Activated CD4-positive, alpha-beta T cell treated with anti-CD3 and anti-CD28 coated beads, Interleukin-10, Interleukin-2, amounts not matched to agents 100 ng/mL and 50 ng/mL, durations not matched to agents 16 hours and 8 hours (primary cell): ENCODE measurements around the gene CATSPER3.

Source experiments
- DNase-seq: peaks from one replicate; pipeline ENCODE4 v3.0.0-alpha.2; 2020

Gene CATSPER3

DNA sequence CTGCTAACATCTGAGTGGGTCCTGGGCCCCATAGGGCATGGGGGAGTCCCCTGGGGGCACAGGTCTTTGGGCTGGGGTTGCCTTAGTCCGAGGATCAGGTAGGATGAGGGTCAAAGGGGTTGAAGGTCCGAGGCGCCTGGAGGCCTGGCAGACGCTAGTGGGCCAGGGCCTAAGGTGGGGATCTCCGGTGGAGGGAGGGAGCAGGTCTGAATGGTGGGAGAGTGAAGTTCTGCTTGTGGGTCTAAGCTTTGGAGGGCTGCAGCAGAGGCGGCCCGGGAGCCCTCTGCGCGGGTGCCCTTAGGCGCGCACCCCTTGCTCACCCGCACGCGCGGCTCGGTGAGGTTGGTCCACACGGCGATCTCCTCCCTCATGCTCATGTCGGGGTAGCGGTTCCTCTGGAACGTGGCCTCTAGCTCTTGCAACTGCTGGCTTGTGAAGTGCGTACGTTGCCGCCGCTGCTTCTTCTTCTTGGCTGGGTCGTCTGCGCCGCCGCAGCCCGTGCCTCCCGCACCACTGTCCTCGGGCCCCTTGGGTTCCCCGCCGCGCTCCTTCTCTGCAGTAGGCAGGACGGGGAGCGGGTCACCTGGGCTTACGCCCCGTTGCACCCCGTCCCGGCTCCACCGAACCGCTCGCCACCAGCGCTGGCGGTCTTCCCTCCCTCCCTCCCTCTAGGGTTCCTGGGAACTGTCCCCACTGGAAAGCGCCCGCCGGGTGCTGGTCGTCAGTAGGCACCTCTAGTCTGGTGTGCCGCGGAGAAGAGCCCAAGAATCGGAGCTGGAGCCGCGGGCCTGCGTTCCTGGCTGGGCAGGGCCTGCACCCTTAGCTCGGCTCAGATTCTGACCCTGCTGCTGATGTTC, 63.5 kb downstream of the CATSPER3 start:
- no peak for DNase-seq

DNA sequence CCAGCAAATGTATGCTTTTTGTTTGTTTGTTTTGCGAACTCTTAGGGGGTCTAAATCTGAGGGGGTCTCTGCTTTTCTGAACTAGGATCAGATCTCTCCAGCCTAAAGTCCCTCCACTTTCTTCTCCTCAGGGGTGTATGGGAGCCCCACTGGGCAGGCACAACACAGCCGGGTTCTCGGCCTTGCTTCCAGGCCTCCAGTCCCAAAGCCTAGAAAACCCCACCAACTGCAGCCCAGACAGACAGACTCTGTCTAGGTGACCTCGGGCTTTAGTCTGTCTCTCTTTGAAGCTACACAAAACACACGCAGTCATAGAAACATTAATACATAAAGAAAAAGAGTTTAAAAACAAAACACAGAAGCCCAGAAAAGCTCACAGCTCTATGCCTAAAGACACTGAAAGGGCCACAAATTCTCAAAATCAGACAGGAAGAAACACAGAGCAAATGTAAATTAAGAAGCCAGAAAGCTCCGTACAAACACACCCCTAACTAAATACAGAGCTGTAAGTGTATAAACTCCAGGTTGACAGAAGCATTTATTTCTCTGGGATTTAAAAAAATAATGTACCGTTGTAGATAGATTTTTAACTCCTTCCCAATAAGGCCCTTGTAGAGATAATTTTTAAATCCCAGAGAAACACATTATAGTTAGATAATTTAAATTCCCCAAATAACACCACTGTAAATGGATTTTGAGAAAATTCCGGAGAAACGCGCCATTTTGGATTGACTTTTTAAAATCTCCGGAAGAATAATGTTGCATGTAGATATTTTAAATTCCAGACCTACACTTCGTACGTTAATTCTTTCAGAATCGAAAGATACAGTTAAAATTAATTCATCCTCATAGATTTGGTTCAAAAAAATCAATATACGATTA, 64.3 kb downstream of the CATSPER3 start:
- DNase-seq, result no peak

DNA sequence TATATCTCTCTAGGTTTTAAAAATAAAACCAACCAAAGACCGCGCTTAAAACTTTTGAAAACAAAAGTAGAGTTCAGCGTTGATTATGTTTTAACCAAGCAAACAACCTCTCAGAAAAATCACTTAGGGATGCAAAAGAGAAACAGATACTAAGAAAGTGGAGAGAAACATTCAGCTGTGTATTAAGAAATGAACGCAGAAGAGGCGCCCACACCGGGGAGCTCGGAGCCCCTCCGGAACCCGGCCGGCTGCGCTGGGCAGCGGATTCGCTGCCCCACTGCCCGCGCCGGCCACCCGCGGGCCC, 64.9 kb downstream of the CATSPER3 start:
- no peak for DNase-seq

DNA sequence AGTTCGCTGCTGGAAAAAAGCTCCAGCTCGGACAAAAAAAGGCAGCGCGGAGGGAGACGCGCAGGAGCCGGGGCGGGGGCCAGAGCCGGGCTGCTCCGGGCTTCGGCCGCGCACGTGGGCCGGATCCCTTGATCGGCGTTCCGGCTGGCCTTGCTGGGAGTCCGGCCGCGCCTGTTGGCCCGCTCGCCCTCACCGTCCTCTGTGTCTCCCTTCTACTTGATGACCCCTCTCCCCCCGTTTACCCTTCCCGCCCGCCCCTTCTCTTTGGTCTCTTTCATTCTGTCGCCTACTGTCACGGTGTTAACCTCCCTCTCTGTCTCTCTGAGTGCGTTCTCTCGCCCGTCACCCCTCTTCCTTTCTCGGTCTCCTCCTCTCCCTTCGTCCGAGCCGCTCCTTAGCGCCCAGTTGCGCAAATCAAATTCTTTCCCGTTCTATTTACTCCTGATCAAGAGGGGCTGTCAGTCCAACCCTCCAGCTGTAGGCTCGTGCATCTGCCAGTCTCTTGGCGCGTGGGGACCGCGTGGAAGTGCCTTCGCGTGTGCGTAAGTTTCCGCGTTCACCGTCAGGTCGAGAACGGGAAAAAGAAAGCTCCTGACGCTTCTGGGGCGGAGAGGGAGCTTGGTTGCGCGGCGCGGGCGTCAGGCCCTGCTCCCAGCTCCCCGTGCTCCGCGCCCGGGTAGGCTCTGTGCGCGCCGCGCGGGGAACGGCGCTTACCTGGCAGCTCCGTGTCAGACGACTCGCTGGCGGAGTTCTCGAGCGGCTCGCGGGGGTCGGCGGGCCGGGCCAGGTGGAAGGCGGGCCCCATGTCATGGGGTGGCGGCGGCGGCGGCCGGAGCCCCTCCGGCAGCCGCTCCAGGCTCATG, 65.5 kb downstream of the CATSPER3 start:
- DNase-seq, result no peak

DNA sequence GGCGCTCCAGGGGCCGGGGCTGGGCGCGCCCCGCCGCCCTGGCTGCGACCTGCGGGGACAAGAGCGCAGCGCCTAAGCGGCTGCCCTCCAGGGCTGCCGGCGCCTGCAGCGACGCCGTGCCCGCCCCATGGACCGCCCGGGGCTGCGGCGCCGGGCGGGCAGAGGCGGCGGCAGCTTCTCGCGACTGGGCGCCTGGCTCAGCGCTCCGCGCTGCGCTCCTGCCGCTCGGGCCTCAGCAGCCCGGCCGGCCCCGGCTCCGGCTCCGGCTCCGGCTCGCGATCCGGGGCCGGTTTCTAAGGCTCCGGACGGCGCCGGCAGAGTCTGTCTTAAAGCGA, 66.2 kb downstream of the CATSPER3 start, which contains the start of gene PITX1:
Gene PITX1 (minus strand): TSS at position 328 of the 335 bp plus-strand sequence. CDS start 347 bp downstream, outside the sequence.
- no peak for DNase-seq

DNA sequence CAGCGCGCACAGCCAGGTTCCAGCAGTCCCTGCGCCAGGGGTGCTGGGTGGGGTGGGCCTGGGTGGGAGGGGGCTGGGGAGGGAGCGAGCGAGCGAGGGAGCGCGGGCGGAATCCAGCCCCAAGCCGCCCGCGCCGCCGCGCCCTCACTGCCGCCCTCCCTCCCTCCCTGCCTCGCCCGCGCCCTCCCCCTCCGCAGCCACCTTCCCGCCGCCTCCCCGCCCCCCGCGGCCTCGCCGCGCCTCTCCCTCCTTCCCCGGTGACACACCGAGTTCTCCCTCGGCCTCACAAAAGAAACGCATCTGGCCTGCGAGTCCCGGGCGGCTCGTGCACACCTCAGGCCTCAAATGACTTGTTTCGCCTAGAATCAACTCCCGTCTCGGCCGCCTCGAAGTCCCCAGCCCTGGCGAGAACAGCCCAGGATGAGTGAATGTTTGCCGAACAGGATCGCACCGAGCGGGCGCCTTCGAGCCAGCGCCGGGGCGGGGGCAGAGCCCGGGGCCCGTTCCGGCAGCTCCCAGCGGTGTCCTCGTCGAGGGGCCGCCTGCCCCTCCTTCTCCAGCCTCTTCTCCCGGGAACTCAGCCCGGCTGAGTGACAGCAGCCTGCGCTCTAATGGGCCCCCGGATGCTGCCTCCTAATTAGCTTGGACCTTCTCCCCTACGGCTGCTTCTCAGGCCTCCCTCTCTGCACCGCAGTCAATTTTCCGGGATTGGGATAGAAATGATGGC, 66.7 kb downstream of the CATSPER3 start:
- DNase-seq, result peak; percentile 23

DNA sequence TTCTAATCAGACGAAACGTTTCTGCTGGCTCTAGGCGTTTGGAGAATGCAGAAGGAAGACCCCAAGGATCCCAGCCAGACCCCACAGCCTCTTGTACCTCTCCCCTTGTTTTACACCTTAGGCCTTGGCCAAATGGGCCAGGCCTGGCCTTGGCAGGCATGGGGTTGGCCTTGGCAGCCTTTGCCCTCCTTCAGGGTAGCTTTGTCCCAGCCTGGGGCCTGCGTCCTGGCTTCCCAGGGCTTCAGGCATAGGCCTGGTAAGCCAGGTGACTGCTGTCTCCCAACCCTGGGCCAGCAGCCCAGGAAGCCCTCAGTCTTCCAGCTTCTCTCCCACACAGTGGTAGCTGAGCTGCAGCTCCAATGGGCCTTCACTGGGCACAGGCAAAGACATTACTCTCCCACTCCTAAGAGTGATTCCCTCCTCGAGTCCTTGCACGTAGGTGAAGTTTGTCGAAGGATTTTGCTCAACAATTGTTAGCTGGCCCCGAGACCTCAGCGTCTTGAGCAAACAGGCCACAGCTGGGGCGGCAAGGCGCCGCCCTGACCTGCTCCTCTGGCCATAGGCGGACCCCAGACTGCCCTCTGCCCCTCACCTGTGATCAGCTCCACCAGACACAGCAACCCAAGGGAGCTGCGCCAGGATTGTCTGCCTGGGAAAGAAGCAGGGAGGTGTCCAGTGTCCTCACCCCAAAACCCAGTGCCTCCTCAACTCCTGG, 67.4 kb downstream of the CATSPER3 start:
- no peak for DNase-seq

DNA sequence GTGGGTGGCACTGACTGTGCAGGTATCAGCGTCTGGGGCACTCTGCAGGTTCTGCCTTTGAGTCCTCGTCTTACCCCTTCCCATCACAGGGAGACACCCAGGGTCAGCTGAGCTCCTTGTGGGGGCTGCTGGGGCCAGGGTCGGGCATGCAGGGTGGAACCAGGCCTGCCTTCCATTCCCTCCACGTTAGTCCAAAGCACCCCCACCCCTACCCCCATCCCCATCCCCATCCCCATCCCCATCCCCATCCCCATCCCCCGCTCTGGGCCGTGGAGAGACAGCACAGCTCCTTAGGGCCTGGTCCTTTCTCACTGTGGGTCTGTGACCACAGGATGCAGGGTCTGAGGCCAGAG, 67.9 kb downstream of the CATSPER3 start:
- DNase-seq, result no peak

DNA sequence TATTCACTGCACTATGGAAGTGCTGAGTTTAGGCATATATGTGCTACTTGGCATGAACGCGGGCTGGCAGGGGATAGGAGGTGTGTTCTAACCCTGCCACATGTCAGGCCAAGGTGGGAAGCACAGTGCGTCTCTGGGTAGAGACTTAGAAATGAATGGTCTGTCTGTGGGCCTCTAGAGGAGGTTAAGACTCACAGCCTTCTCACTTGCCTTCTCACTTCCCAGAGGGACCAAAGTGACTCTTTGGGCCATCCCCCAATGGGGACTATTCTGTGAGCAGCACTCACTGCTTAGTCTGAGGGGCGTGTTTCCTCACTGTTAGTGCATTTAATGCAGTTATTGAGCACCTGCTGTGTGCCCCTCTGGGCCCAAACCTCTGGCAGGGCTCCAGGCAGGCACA, 68.7 kb downstream of the CATSPER3 start:
- DNase-seq, result no peak

DNA sequence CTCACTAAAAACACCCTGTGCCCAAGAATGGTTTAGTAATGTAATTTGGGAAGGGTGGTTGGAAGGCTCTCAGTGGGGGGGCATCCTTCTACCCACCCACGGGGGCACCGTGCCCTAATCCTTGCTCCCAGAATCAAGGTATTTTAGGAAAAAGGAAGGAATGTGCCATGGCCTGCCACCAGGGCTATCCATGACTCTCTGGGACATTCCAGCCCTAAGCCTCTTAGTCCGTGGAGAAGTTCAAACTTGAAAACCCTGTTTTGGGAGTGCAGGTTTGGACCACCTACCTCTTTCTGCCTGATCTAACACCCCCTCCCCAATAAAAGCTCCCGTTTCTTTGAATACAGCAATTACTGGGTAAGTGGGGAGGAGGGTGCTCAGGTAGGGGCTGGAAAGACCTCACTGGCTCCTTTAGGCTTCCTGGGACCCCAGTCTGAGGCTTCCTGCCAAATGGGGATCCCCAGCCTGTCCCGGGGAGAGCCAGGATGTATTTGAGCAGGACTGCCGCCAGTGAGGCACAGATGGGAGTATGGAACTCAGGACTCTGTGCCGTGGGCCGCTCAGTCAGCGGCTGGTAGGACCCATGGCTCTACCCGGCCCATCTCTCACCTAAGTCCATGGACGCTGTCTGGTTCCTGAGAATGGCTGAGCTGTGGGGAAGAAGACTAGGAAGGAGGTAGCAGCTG, 70.0 kb downstream of the CATSPER3 start:
- DNase-seq, result no peak

DNA sequence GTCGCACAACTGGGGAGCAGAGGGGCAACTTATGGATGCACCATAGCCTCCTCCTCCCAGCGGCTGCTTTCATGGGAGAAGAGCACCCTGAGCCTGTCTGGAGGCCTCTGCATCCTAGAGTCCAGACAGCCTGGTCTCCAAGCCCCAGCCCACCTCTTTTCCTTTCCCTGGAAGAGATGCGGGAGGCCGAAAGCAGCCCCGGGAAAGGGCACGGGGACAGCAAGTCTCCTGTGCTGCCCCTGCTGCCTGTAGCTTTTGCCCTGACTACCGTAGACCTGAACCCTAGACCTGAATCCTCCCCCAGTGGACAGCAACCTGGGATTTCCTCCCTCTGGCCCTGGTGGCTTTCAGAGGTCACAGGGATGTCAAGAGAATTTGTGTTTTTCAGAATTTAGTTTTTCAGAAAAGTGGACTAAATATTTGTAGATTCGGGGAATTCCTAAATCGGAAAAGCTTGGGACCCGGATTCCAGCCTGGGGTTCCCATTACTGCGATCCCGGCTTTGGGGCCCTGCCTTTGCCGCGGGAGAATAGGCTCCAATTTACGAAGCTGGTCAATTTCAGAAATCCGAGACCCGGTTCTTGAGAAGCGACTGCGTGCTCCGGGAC, 70.6 kb downstream of the CATSPER3 start:
- DNase-seq, result no peak

DNA sequence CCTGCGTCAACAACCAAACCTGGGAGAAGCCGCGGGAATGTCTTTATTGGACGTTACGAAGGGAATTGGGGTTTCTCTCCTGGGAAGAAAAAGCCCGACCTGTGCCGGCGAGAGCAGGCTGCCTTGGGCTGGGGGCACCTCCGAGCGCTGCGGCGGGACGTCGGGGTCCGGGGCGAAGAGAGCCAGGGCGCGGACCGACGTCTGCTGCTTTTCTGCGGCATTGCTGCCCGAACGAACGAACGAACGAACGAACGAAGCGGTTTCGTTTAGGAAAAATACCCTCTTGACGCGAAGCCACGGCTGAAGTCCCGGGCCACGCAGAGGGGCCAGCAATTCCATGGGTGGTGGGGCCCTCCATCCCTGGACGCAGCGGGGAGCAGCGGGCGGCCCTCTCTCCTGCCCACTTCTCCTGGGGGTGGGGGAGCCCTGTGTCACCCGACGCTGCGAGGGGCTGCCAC, 71.1 kb downstream of the CATSPER3 start:
- DNase-seq, result no peak

DNA sequence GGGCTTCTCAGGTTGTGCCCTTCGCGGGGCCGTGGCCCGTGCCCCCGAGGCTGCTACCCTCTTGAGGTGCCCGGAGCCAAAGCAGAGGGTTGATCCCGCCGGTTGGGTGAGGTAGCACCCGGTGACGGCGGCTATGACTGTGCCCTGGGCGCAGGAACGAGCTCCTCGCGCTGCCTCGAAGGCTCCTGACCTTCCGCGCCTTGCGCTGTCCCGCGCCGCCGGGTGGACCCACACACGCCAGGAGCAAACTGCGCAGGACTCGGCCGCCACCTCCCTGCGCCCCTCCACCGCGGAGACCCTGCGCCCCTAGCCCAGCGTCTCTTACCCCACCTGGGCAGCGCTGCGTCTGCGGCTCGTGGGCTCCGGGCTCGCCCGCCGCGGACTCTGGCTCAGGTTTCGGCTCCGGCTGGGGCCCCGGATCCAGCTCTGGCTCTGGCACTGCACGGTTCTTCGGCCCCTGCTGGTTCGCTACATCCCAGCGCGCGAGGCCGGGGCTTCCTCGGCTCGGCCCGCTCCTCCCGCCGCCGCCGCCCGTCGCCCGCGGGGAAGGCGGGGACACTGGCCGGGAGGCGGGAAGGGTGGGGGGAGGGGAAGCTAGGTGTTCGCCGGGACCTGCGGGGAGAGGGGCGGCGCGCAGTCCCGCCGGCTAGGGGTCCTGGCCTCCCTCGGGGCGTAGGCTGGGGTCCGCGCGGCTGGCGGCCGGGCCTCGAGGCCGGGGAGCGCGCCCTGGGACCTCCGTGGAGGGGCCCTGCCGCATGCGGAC, 71.7 kb downstream of the CATSPER3 start:
- no peak for DNase-seq

DNA sequence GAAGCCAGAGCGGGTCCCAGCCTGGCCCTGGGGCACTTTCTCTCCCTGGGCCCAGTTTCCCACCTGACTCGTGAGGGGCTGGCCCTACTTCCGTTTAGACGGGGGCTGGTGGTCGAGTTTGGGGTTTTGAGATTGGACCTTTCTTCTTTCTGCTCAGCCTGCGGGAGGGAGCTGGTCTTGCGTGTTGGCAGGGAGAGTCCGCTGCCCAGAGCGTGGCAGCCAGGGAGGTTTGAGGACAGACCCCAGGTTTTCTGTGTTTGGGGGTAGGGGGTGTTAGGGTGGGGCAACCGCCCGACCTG, 72.3 kb downstream of the CATSPER3 start:
- no peak for DNase-seq

DNA sequence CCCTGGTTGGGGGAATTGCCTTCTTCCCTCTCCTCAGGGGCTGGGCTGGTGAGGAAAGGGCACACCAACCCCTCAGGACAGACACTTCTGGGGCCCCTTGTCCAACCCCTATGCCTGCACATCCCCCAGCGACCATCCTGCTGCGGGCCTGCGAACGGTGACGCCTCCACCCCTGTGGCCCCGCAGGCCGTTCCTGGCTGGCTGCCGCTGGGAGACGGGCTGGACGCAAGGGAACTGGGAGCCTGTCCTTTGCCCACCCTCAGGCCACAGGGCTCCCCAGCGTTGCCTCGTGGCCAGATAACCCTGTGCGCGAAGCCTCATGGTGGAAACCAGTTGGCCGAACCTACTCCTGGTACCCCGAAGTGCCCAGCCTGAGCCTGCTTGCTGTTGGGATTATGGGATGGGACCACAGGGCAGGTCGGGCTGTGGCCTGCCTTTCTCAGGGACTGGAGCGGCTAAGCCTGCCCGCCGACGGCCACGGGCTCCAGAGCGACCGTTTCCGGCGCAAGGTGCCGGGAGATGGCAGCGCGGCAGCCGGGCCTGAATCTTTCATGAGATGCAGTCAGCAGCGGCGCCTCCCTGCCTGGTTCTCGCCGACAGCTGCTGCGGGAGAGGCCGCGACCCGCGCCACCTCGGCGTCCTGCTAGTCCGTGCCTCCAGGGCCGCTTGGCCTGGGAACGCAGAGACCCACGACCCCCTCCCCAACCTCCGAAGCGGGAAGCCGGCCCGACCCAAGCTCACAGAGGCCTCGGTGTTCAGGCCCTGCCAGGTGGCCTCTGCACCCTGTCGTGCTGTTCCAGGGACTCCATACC, 72.8 kb downstream of the CATSPER3 start:
- DNase-seq, result no peak

DNA sequence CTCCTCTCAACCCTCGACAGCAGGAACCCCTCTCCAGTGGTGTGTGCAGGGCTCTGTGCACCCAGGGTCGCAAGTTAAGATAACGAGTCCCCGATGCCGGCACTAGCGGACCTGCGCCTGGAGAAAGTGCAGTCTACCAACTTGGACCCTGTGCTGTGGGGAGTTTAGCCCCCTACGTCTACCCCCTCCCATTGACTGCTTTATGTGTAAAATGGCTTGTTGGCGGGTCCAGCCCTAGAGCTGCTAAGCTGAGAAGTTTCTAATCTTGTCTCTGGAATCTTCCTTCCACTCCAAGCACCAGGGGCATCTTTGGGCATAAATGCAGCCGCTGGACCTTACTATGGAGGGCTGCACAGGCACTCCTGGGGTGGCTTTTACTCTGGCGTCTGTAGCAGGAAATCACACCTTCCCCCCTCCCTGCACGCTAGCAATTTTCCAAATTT, 73.5 kb downstream of the CATSPER3 start:
- DNase-seq, result no peak

DNA sequence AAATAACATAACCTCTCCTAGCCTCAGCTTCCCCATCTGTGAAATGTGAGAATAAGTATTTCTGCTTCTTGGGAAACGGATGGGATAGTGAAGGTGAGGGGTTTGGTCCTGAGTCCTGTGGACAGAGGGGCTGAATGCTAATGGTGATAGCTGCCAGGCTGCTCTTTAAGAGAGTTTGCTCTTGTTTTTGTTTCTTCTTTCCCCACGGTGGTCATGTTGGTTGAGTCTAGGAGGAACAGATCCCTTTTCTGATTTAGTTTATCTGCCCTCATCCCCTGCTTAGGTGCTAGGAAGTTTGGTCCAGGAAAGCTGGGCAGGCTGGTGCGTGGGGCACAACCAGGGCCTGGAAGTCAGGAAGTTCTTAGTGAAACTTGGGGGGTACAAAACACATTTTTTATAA, 74.0 kb downstream of the CATSPER3 start:
- no peak for DNase-seq

DNA sequence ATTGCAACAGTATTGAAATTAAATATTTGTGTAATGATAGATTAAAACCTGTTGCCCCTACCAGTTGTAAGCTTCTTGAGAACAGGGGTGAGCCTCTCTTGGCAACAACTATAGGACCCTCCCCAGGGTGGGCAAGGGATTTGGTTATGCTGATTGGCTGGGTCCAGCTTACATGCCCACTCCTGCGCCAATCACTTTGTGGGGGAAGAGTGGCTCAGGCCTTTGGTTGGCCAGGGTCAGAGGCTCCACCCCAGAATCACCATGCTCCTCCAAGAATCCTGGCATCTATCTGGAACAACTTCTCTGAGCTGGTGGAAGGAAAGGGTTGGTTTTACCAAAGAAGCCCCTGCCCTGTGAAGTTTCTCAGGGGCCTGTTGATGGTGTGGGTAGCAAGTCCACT, 74.9 kb downstream of the CATSPER3 start:
- no peak for DNase-seq

DNA sequence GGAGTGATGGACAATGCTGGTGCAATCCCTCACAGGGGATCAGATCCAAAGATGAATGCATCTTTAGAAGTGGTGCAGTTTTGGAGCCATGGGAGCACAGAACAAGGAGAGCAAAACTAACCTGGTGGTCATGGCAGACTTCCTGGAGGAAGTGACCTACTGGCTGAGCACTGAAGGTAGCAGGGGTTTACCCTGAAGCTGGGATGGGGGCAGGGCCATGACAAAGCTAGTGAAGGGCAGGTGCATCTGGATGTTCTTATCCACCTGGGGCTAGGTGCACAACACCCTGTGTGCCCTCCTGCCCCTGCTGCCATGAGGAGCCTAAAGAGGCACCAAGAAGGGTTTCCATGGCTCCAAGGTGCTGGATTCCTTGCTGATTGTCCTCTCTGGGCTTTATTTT, 77.8 kb downstream of the CATSPER3 start:
- no peak for DNase-seq
